Epithelial cell of esophagus (primary cell): ENCODE results near the gene SIL1.

ENCODE experiments used
- DNase-seq: peaks from one replicate; pipeline ENCODE4 v3.0.0; 2010; ENCODE audit warnings: low read depth
- H3K4me3 ChIP-seq: 2 replicates; pipeline ENCODE4 v1.5.1; 2011; ENCODE audit warnings: mild to moderate bottlenecking, low read length, control low read depth
- TF ChIP-seq, protein P1 (sequence below): IDR thresholded peaks from 2 replicates; pipeline ENCODE4 v1.5.1; 2011; ENCODE audit warnings: low read depth, mild to moderate bottlenecking, low read length, control low read depth, inconsistent platforms; ENCODE audit not compliant: insufficient read depth; ENCODE audit errors: missing control alignments

The SIL1 gene

DNA sequence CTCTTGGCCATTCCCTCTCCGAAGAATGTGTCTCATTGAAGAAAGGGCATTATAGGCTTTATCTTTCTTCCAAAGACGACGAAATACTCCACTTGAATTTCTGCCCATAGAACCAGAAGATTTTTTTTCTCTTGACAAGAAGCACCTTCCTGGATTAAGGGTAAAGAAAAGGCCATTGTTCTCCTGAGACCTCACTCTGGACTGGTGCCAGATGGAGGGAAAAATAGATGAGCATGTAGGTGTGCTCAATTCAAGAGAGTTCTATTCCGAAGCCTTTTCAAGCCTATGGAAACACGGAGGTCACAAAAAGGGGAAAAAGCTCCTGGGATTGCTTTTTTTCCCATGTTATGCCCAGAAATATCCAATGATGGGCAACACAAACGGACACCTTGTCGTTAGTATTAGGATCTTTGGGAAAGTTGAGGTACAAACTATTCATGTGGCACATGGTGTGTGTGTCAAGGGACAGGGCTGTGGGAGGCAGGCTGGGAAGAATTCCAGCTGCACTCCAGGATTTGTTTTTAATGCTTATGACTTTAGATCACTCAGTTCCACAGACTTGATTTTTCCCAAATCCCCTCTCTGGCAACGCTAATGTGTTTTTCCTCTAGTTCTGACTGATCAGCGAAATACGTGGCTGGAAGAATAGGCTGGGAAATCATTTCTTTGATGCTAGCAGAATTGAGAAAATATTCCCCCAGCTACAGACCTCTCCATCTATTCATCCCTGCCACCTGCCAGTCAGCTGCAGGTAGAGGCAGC, 89.9 kb downstream of the SIL1 start:
- TF ChIP-seq, protein P1, sequence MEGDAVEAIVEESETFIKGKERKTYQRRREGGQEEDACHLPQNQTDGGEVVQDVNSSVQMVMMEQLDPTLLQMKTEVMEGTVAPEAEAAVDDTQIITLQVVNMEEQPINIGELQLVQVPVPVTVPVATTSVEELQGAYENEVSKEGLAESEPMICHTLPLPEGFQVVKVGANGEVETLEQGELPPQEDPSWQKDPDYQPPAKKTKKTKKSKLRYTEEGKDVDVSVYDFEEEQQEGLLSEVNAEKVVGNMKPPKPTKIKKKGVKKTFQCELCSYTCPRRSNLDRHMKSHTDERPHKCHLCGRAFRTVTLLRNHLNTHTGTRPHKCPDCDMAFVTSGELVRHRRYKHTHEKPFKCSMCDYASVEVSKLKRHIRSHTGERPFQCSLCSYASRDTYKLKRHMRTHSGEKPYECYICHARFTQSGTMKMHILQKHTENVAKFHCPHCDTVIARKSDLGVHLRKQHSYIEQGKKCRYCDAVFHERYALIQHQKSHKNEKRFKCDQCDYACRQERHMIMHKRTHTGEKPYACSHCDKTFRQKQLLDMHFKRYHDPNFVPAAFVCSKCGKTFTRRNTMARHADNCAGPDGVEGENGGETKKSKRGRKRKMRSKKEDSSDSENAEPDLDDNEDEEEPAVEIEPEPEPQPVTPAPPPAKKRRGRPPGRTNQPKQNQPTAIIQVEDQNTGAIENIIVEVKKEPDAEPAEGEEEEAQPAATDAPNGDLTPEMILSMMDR = no peak
- DNase-seq = no peak

DNA sequence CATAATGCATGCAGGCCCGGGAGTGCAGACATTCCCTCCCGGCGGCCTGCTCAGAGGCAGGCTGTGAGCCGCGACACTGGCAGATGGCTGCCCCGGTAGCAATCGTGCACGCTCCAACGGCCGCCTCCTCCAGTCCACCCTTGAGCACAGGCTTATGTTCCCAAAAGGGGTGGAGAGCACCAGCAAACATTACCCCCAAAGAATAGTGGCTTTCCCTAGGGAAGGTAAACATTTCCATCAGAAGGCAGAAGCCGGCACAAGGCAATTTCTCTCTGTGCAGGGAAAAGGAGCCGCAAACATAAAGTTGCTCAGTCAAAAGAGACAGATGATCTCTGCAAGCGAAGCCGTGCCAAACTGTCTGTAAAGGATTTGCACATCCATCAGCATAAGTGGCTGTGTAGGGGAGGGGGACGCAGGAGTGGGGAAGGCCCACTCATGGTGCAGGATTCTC, 92.5 kb downstream of the SIL1 start:
- H3K4me3 ChIP-seq = no peak overlapping the region
- TF ChIP-seq, protein P1 = no peak
- no peak for DNase-seq

More for the DNA sequence above, 89.9 kb downstream of the SIL1 start:
- no peak overlapping the region for H3K4me3 ChIP-seq

DNA sequence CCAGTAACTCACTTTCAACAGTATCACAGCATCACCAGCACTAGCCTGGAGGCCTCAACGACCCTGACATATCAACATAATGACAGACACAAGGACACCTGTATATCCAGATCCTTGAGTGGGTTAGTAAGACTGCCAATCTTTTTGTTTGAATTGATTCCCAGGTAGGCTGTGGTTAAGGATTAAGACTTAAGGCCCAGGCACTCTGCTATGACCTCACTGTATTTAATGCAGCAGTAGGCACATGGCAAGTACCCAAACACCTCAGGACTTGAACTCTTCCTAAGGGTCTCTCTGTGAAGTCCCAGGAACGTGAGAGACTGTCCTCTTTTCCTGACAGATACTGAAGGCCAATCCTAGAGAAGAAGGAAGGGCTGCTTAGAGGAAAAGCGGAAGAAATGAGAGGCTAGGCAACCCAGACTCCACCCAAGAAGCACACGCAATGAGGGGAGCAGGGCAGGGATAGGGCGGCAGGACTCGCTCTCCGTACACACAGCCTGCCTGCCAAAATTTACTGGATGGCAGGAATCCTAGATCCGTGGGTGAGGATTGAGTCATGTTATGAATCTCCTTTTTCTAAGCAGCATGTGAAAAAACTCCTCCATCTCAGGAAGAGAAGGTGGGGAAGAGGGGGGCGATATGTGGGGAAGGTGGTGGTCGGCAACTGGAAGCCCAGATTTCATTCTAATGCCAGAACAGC, 93.4 kb downstream of the SIL1 start:
- TF ChIP-seq, protein P1 = no peak
- H3K4me3 ChIP-seq = no peak overlapping the region
- DNase-seq = peak; percentile 82

DNA sequence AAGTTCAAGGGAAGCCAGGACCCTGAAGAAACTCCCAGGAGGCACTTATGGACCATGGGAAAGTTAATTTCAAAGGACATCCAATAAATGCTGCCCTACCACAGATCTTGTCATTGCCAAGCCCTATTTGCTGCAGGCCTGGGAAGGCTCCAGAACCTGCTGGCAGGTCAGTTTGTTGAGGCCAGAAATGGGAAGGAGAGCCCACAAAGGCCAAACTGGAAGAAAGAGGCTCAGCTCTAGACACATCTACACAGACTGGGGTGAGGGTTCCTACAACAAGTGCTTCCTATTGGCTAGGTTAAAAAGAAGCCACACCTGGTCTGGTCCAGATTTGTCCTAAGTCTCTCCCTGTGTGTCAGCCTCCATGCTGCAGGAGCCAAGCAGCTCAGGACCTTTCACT, 94.4 kb downstream of the SIL1 start:
- H3K4me3 ChIP-seq = no peak overlapping the region
- DNase-seq = no peak
- TF ChIP-seq, protein P1 = no peak

DNA sequence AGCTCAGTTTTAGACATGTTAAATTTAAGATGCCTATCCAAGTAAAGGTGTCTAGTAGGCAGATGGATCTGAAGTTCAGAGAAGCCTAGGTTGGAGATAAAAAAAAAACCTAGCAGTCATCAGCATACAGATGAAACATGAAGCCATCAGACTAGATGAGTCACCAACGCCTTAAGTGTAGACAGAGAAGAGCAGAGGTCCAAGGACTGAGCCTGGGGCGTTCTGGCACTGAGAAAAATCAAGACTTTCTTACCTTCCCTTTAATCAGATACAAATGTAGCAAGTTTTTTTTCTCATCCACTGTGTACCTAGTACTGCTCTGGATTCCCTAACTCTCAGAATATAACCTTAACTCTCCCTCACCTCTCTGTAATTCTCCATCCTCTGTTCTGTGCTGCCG, 97.3 kb downstream of the SIL1 start:
- no peak overlapping the region for H3K4me3 ChIP-seq
- DNase-seq = peak; percentile 80
- TF ChIP-seq, protein P1 = no peak

DNA sequence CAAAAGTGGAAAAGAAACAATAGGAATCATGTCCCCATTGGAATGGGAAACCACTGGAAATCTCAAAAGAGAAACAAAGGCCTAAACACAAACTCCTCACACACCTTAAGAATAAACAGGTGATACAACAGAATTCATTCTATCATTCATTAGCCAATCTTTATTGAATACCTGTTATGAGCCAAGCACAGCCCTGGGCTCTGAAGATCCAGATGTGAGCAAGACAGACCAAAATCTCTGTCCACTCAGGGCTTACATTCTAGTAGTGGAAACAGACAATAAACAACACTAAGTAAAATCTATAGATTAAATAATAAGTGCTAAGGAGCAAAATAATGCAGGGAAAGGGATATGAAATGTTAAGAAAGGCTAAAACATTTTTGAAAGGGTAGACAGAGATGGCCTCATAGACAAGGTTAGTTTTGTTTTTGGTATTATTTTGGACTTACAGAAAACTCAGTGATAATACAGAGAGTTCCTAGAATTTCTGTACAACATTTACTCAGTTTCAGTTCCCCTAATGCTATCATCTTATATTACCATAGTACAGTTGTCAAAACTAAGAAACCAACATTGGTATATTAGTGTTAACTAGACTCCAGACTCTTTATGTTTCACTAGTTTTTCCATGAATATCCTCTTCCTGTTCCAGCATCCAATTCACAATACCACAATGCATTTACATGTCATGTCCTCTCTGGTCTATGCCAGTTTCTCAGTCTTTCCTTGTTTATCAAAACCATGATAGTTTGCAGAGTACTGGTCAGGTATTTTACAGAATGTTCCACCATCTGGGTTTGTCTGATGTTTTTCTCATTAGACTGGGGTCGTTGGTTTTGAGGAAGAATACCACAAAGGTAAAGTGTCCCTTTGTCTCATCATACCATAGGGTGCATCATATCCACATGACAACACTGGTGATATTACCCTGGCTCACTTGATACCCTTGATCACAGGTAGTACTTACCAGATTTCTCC, 103.7 kb downstream of the SIL1 start:
- H3K4me3 ChIP-seq = no peak overlapping the region
- no peak for DNase-seq
- TF ChIP-seq, protein P1 = no peak
